Gastroesophageal sphincter (tissue), 3 donors: ENCODE measurements around the gene RFPL2.

Experiments
- CTCF ChIP-seq, 4 experiments: fragments of 200-600 bp in 2 of 4; fragments of 450-650 bp in 2 of 4; sonication (generic) in 1 of 4; IDR thresholded peaks; one replicate each; pipeline ENCODE4 v1.5.1; 2017 to 2019; ENCODE audit warnings: antibody characterized with exemption in 4 of 4, mild to moderate bottlenecking in 2 of 4, moderate library complexity in 2 of 4
- POLR2A ChIP-seq, 2 donors: fragments of 450-650 bp; IDR thresholded peaks; one replicate each; pipeline ENCODE4 v1.6.1; 2017; ENCODE audit warnings: antibody characterized with exemption in 2 of 2, mild to moderate bottlenecking in 2 of 2, moderate library complexity in 1 of 2
- POLR2AphosphoS5 ChIP-seq: sonication (generic); formaldehyde crosslinking; IDR thresholded peaks from one replicate; pipeline ENCODE4 v1.6.1; 2017; ENCODE audit warnings: antibody characterized with exemption

- TF ChIP-seq CTCF (IDR thresholded peaks at IDR 0.05) (no peak), POLR2AphosphoS5 (no peak), POLR2A (IDR thresholded peaks at IDR 0.05) (no peak)
Measured at GRCh38 chr22:32233091-32233490, 28.2 kb upstream of the RFPL2 start.
